ENCODE measurements around the gene MRPS9. TPM values are rescaled to one million over a fixed set of nuclear protein-coding genes. Genes with fewer than 3 reads are reported as not detected.

The MRPS9 gene
- total and polyA plus RNA-seq, 12 donors: 24.1 to 76.3 (median 40.4) TPM

GRCh38 chr2:105135436-105135835, 97.6 kb downstream of the MRPS9 start:
- no peak overlapping the region for H3K4me3 ChIP-seq
- WGBS, 4 donors: 78 to 88% (median 84%) methylated on average over 6 of the region's 6 CpGs
- H3K9me3 ChIP-seq (replicated peaks in 1 of 3): no peaks in the 10 kb centered on the region
- intact Hi-C loops (cut with DNase I): no loop called here
- TF ChIP-seq CTCF (IDR thresholded peaks at IDR 0.05) (no peak), POLR2A (IDR thresholded peaks at IDR 0.05) (no peak)
- DNase-seq: no peak
- no peaks in the 10 kb centered on the region for H3K36me3 ChIP-seq (replicated peaks in 1 of 2)
- no peaks in the 10 kb centered on the region for H3K4me1 ChIP-seq (replicated peaks in 1 of 2)
- H3K27ac ChIP-seq: no peak overlapping the region
- no peaks in the 10 kb centered on the region for H3K27me3 ChIP-seq

- intact Hi-C loops (cut with DNase I): no loop called here
- Histone ChIP-seq H3K36me3 (replicated peaks in 1 of 2) (no peaks in the 10 kb centered on the region), H3K27me3 (no peaks in the 10 kb centered on the region), H3K9me3 (replicated peaks in 1 of 3) (no peaks in the 10 kb centered on the region), H3K27ac (no peak overlapping the region), H3K4me1 (replicated peaks in 1 of 2) (no peaks in the 10 kb centered on the region), H3K4me3 (no peak overlapping the region)
- DNase-seq: no peak
- WGBS, 4 donors: 76 to 90% (median 89%) methylated on average over 4 of the region's 4 CpGs
- TF ChIP-seq CTCF (IDR thresholded peaks at IDR 0.05) (no peak), POLR2A (IDR thresholded peaks at IDR 0.05) (no peak)
These were observed 98.5 kb downstream of the MRPS9 start for GRCh38 chr2:105136394-105136793.

GRCh38 chr2:105138643-105139042, 100.8 kb downstream of the MRPS9 start:
- Histone ChIP-seq H3K4me3 (no peak overlapping the region), H3K27ac (no peak overlapping the region), H3K36me3 (replicated peaks in 1 of 2) (no peaks in the 10 kb centered on the region), H3K9me3 (replicated peaks in 1 of 3) (no peaks in the 10 kb centered on the region), H3K4me1 (replicated peaks in 1 of 2) (no peaks in the 10 kb centered on the region), H3K27me3 (no peaks in the 10 kb centered on the region)
- intact Hi-C loops (cut with DNase I): no loop called here
- DNase-seq: no peak
- WGBS, 4 donors: 82 to 91% (median 88%) methylated on average over 5 of the region's 5 CpGs
- TF ChIP-seq CTCF (IDR thresholded peaks at IDR 0.05): no peak
- TF ChIP-seq POLR2A (IDR thresholded peaks at IDR 0.05): no peak

- no peak overlapping the region for H3K4me3 ChIP-seq
- TF ChIP-seq POLR2A (IDR thresholded peaks at IDR 0.05) (no peak), CTCF (IDR thresholded peaks at IDR 0.05) (no peak)
- WGBS, 4 donors: 61 to 69% (median 64%) methylated on average over 6 of the region's 6 CpGs
- no peak for DNase-seq
- peaks cover 2% of the 10 kb centered on the region for H3K27me3 ChIP-seq
- H3K4me1 ChIP-seq (replicated peaks in 1 of 2): no peaks in the 10 kb centered on the region
- H3K36me3 ChIP-seq (replicated peaks in 1 of 2): no peaks in the 10 kb centered on the region
- H3K27ac ChIP-seq: no peak overlapping the region
- H3K9me3 ChIP-seq (replicated peaks in 1 of 3): no peaks in the 10 kb centered on the region
- intact Hi-C loops (cut with DNase I): no loop called here
These were observed 101.8 kb downstream of the MRPS9 start for GRCh38 chr2:105139556-105140239.
